Stimulated activated CD4-positive, alpha-beta T cell treated with anti-CD3 and anti-CD28 coated beads, Interleukin-1b, Interleukin-23, amount 100 ng/mL, for 1 hour (primary cell): ENCODE results near the gene RPS19.

Source experiments
- DNase-seq, 2 donors: peaks; one replicate each; pipeline ENCODE4 v3.0.0-alpha.2; 2020; ENCODE audit warnings: low read depth in 2 of 2

Gene RPS19

DNA sequence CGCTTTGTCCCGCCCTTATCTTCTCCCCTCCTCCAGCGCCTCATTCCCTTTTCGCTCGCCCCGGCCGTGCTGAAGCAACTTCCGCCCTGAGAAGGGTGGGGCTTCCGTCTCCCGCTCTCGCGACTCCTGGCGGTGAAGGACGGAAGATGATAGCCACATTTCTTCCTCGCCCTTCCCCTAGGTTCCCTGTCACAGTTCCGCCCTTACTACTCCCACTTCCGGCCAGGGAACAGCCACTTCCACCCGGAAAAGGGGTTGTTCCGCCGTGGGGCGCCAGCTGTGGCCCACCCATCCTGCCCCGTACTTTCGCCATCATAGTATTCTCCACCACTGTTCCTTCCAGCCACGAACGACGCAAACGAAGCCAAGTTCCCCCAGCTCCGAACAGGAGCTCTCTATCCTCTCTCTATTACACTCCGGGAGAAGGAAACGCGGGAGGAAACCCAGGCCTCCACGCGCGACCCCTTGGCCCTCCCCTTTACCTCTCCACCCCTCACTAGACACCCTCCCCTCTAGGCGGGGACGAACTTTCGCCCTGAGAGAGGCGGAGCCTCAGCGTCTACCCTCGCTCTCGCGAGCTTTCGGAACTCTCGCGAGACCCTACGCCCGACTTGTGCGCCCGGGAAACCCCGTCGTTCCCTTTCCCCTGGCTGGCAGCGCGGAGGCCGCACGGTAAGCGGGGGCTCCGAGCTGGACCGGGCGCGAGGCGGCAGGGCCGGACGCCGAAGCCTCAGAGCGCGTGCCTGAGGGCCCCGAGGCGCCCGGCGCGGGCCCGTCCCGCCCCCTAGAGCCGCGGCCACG is at the start of gene RPS19:
TSS of gene RPS19 (plus strand) at position 638 of the 801 bp plus-strand sequence. CDS start 520 bp downstream, outside the sequence.
- DNase-seq, result peak; percentile 96 to 98

- DNase-seq, result no peak
Measured at GRCh38 chr19:41810301-41810700, 49.8 kb upstream of the RPS19 start.

DNA sequence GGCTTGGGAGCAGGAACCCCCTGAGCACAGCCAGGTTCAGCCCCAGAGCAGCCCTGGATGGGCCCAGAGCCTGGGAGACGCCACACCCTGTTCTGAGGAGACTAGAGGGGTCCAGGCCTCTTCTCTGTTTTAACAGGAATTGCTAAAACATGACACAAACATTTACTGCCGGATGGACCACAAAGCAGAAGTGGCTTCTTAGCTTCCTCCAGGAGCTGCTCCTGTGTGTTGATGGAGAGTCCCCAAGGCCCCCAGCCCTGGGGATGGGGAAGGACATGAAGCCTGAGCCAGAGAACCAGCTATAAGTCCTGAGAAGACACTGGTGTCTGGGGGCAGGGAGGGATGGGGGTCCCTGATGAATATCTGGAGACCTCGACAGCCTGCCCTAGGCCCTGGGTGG is 49.0 kb upstream of the RPS19 start:
- DNase-seq, result no peak

DNA sequence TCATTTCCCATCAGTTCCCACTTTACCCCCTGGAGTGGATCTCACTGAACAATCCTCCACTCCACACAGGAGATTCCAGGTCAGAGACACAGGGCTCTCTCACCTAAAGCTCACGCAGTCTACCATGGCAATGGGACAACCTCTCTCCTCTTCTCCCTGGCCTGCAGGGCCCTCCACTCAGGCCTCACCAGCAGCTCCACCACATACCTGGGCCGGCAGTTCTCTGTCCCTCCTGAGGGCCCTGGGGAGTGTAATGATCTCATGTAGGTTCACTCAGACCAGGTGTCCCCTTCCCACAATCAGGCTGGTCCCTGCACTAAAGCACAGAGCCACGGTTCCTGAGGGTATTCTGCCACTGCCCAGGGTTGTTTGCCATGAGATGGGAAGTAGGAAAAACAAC is 48.1 kb upstream of the RPS19 start:
- no peak for DNase-seq

DNA sequence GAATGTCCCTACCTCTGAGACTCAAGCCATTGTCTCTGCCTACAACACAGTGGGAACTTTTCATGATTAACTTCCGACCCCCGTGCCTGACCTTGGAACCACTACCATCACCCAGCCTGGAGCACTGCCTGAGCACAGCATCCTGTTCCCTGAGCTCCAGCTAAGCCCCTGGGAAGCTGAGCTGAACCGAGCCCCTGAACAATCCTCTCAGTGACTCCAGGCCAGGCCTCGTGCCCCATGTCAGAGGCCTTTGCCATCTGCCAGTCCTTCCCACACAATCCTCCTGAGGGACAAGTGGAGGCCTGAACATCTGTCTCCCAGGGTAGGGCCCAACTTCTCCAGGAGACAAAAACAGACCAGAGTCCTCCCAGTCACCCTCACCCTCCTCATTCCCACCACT is 46.1 kb upstream of the RPS19 start:
- DNase-seq, result no peak

DNA sequence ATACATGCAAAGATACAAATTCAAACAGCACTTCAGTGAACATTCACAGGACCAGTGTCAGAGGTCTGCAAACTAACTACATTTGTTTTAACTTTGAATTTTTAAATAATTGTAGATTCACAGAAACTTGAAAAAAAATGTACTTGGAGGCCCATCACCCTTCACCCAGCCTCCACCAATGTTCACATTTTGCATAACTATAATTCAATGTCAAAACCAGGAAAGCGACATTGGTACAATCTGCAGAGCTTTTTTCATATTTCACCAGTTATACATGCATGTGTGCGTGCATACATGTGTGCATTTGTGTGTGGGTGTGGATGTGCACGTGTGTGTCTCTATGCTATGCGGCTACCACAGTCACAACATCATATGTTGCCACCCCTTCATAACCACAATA is 44.8 kb upstream of the RPS19 start:
- no peak for DNase-seq

GRCh38 chr19:41816761-41817160 is 43.3 kb upstream of the RPS19 start:
- DNase-seq, result no peak

GRCh38 chr19:41821003-41821735 is 38.9 kb upstream of the RPS19 start:
- no peak for DNase-seq

- DNase-seq, result no peak
Measured at GRCh38 chr19:41837981-41838708, 21.9 kb upstream of the RPS19 start.

DNA sequence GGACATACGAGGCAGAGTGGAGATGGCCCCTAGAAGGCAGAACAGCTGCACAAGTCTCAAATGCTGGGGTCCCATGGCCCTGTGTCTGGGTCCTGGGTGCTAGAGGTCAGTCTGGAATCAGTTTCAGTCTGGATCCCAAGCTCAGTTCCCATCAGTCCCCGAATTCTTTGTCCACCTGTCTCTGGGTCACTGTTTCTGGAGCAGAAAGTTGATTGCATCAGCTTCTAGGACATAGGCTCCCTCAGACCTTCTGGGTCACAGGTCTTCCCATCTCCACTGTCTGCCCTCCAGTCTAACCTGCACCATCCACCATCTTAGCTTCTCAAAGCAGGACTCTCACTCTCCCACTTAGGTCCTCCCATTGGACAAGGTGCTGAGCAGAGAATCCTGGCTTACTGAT is 20.8 kb upstream of the RPS19 start:
- DNase-seq, result no peak

- no peak for DNase-seq
Measured at GRCh38 chr19:41843371-41843770, 16.7 kb upstream of the RPS19 start.

GRCh38 chr19:41844601-41845000 is 15.5 kb upstream of the RPS19 start, which contains the start of gene LYPD4:
Gene LYPD4 (minus strand): TSS chr19:41844683. CDS start chr19:41839285, 5,398 bp downstream.
- no peak for DNase-seq

GRCh38 chr19:41845001-41845050 is 15.2 kb upstream of the RPS19 start, which contains the start of gene DMRTC2:
Gene DMRTC2 (plus strand): TSS chr19:41845042. CDS start chr19:41847429, 2,387 bp downstream.
- DNase-seq, result no peak

GRCh38 chr19:41845051-41845590 is 14.9 kb upstream of the RPS19 start:
- DNase-seq, result no peak

- no peak for DNase-seq
Measured at GRCh38 chr19:41847351-41848105, 12.5 kb upstream of the RPS19 start.

- no peak for DNase-seq
Measured at GRCh38 chr19:41848666-41849065, 11.4 kb upstream of the RPS19 start.

DNA sequence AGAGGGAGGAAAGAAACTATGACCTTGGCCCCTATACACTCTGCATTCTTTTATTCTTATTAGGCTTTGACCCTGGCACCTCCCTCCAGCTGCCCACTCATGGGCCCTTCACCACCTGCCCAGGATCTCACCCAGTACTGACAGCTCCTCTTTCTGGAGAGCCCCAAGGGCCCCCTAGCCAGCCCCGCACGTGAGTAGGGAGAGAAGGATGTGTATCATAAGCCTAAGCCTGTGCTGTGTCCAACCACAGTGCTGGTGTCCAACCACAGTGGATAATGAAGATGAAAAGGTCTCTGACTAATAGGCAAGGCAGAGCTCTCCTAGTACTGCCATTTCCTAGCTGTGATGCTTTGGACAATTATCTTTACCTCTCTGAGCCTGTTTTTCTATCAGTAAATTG is 11.0 kb upstream of the RPS19 start:
- DNase-seq, result no peak

DNA sequence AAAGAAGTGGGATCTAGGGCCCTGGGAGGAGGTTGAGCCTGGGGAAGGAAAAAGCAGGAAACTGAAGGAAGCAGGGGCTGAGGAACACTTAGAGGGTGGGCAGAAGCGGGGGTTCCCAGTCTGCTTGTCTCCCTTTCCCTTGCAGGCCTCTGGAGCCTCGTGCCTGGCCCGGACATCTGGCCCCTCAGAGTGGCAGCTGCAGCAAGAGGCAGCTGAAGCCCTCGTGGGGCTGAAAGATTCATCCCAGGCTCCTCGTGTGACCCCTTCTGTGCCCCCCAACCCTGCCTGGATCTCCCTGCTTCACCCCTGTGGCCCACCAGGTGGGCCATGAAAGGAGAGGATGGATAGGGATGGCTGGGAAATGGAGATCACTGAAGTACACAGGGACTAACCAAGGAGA is 9.7 kb upstream of the RPS19 start:
- DNase-seq, result no peak

DNA sequence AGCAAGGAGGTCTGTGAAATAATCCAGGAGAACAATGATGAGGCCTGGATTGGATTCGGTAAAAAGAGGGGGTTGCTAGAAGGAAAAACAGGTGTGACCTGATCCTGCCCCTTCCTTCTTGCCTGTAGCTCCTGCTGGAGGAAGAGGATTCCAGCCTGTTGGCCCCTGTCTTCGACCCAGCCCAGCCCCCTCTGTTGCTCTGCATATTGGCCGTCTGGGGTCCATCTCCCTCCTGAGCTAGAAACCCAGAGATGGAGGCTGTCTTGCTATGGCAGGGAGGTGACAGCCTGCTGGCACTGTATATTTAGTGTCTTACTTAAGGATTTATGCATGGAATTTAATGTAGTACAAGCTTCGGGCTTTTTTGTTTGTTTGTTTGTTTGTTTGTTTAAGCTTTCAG is 8.6 kb upstream of the RPS19 start:
- no peak for DNase-seq

DNA sequence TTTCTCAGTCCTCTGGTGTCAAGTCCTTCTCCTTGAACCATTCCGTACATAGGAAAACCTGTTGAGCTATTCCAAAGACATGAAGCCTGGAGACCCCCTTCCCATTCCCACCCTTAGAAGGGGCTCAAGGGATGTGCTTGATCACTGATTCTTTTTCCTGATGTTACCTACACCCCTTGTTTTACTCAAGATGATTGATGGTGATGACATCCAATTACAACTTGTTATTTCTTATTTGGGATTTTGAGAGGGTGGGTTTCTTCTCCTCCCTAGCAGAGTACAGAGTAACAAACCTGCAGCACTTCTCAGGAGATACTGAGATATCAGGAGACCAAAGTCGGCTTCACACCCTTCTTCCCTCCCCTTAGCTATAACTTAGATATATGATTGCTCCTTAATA is 6.7 kb upstream of the RPS19 start:
- DNase-seq, result no peak

- DNase-seq, result no peak
Measured at GRCh38 chr19:41853768-41854167, 6.3 kb upstream of the RPS19 start.

DNA sequence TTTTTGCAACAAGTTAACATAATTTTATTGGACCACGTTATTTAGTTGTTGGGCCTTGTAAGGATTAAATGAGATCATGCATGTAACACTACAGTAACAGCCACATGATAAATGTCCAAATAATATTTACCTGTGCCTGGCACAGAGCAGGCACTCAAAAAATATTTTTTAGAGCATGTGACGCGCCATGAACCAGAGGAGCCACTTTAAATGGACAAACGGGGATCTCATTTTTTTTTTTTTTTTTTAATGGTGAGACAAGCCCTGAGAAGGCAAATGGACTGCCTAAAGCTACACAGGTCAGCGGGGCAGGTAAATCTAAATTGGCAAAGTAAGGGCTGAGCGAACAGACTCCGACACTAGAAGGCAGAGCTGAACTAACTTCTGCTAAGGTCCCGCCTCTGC is 840 bp upstream of the RPS19 start:
- DNase-seq, result no peak
